Testis (tissue), 3 donors: ENCODE measurements around the gene PUSL1. TPM values are rescaled to one million over a fixed set of nuclear protein-coding genes. Genes with fewer than 3 reads are reported as not detected.

Experiments used
- DNase-seq: peaks from one replicate; pipeline ENCODE4 v3.0.0-alpha.2; 2019
- H3K27ac ChIP-seq, 2 donors: fragments of 200-600 bp; sonication (generic); one replicate each; pipeline ENCODE4 v1.5.1; 2019
- H3K27me3 ChIP-seq: fragments of 200-600 bp; sonication (generic); one replicate; pipeline ENCODE4 v1.5.1; 2019
- H3K36me3 ChIP-seq: fragments of 200-600 bp; sonication (generic); one replicate; pipeline ENCODE4 v1.5.1; 2017; ENCODE audit warnings: low read depth; ENCODE audit errors: missing control alignments
- H3K4me1 ChIP-seq: fragments of 200-600 bp; sonication (generic); one replicate; pipeline ENCODE4 v1.5.1; 2019
- H3K4me3 ChIP-seq, 2 donors: fragments of 200-600 bp; sonication (generic); one replicate each; pipeline ENCODE4 v1.5.1; 2017 to 2019
- H3K9me3 ChIP-seq: fragments of 200-600 bp; sonication (generic); one replicate; pipeline ENCODE4 v1.5.1; 2017
- CTCF ChIP-seq, 3 experiments: fragments of 450-650 bp in 2 of 3; fragments of 200-600 bp in 1 of 3; sonication (generic) in 1 of 3; IDR thresholded peaks; one replicate each; pipeline ENCODE4 v1.5.1; 2016 to 2019; ENCODE audit warnings: antibody characterized with exemption in 3 of 3, mild to moderate bottlenecking in 2 of 3, moderate library complexity in 1 of 3
- POLR2A ChIP-seq: fragments of 450-650 bp; IDR thresholded peaks from one replicate; pipeline ENCODE4 v1.6.1; 2017; ENCODE audit warnings: antibody characterized with exemption, mild to moderate bottlenecking, moderate library complexity
- WGBS, 2 donors: methylation state at CpG; one replicate each; pipeline ENCODE4 v1.1.5; 2018; 5-methylcytosine and 5-hydroxymethylcytosine counted together
- intact Hi-C: fragments of 100-400 bp; cut with DNase I; formaldehyde crosslinking; loops from one replicate; pipeline ENCODE4 v1.15.1; 2023; ENCODE audit warnings: low total_unique reads
- polyA plus RNA-seq: library from polyadenylated mRNA; stranded (reverse); fragments of 350-450 nt; fragmentation: Illumina TruSeq; extraction: RNeasy Lipid Tissue Mini Kit (QIAGEN cat#74804); gene quantifications from one replicate; pipeline ENCODE4 v1.2.3, GENCODE V29; 2014; ENCODE audit warnings: low read depth, low replicate concordance; ENCODE audit not compliant: insufficient read depth
- total RNA-seq, 2 donors: library from RNA; depleted of rRNA; stranded (reverse); fragments of >200 nt; gene quantifications; one replicate each; pipeline ENCODE4 v1.2.3, GENCODE V29; 2016

Gene PUSL1
- total and polyA plus RNA-seq, 3 donors from 2014 or later: 12.4 to 39.0 (median 35.4) TPM

- DNase-seq: no peak
- 73 to 93% methylated on average over 3 to 49 of the region's 50 CpGs for WGBS, 2 donors
- TF ChIP-seq POLR2A (no peak), CTCF (IDR thresholded peaks at IDR 0.05) (no peak)
- intact Hi-C loops: no loop called here
- Histone ChIP-seq H3K27me3 (no peaks in the 10 kb centered on the region), H3K4me3 (no peak overlapping the region), H3K9me3 (no peaks in the 10 kb centered on the region), H3K4me1 (peaks cover 18% of the 10 kb centered on the region), H3K36me3 (no peaks in the 10 kb centered on the region), H3K27ac (no peak overlapping the region)
Measured at GRCh38 chr1:1286313-1287261, 21.8 kb upstream of the PUSL1 start.

- no peak overlapping the region for H3K4me3 ChIP-seq
- DNase-seq: no peak
- TF ChIP-seq CTCF (IDR thresholded peaks at IDR 0.05): no peak
- no peak for TF ChIP-seq POLR2A
- intact Hi-C loops: no loop called here
- H3K9me3 ChIP-seq: no peaks in the 10 kb centered on the region
- no peaks in the 10 kb centered on the region for H3K27me3 ChIP-seq
- H3K4me1 ChIP-seq: peaks cover 11% of the 10 kb centered on the region
- 85 to 90% methylated on average over 10 to 45 of the region's 46 CpGs for WGBS, 2 donors
- no peak overlapping the region for H3K27ac ChIP-seq
- no peaks in the 10 kb centered on the region for H3K36me3 ChIP-seq
Measured at GRCh38 chr1:1287288-1288110, 20.9 kb upstream of the PUSL1 start.

- H3K9me3 ChIP-seq: no peaks in the 10 kb centered on the region
- no peaks in the 10 kb centered on the region for H3K36me3 ChIP-seq
- WGBS, 2 donors: 77 to 100% methylated on average over 4 to 15 of the region's 15 CpGs
- H3K4me3 ChIP-seq: no peak overlapping the region
- DNase-seq: peak; percentile 69
- TF ChIP-seq CTCF (IDR thresholded peaks at IDR 0.05) (peak; percentile 42 to 44 (median 43)), POLR2A (no peak)
- H3K27ac ChIP-seq: no peak overlapping the region
- intact Hi-C loops: no loop called here
- H3K27me3 ChIP-seq: no peaks in the 10 kb centered on the region
- H3K4me1 ChIP-seq: peaks cover 11% of the 10 kb centered on the region
Measured at GRCh38 chr1:1290238-1290731, 18.1 kb upstream of the PUSL1 start.

- WGBS, 2 donors: 36 to 62% methylated on average over 14 to 28 of the region's 28 CpGs
- TF ChIP-seq POLR2A: no peak
- no peak overlapping the region for H3K27ac ChIP-seq
- DNase-seq: no peak
- no peaks in the 10 kb centered on the region for H3K36me3 ChIP-seq
- intact Hi-C loops: no loop called here
- no peaks in the 10 kb centered on the region for H3K27me3 ChIP-seq
- no peak overlapping the region for H3K4me3 ChIP-seq
- no peaks in the 10 kb centered on the region for H3K9me3 ChIP-seq
- peaks cover 11% of the 10 kb centered on the region for H3K4me1 ChIP-seq
Measured at GRCh38 chr1:1291023-1291528, 17.3 kb upstream of the PUSL1 start.
